Measurements from ENCODE around the gene CCL25. TPM values are rescaled to one million over a fixed set of nuclear protein-coding genes. Genes with fewer than 3 reads are reported as not detected.

Gene CCL25
- polyA plus RNA-seq, 1 of the 3 experiments (the other 2 are of a cell fraction): not detected

DNA sequence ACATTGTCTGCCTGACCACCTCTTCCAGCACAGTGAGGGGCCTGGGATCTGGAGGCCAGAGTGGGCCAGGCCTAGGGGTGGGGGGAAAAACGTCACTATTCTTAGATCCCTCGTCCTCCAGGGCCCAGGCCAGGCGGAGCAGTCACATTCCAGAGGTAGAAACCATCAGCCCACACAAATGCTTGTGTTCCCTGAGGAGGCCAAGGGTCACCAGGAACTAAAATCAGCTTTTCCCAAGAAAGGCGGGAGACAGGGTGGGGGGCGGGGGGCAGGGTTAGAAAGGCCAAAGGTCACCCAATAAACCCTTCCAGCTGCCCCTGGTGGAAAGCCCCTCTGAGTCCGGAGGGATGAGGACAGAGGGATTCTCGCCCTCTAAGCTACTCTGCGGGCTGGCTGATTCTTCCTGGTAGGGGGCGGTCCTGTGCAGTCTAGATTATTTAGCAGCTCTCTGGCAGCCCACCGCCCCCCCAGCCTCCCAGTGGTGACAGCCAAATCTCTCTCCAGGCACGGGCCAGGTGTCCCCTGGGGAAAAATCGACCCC, 23.5 kb upstream of the CCL25 start:
- no peak overlapping the region for H2AFZ ChIP-seq (ENCODE audit: low read depth)
- TF ChIP-seq FOXM1 (IDR thresholded peaks at IDR 0.05; ENCODE audit: low read depth): no peak
- no peak for TF ChIP-seq YY1 (IDR thresholded peaks at IDR 0.05; ENCODE audit: low read depth)
- TF ChIP-seq, protein P1, sequence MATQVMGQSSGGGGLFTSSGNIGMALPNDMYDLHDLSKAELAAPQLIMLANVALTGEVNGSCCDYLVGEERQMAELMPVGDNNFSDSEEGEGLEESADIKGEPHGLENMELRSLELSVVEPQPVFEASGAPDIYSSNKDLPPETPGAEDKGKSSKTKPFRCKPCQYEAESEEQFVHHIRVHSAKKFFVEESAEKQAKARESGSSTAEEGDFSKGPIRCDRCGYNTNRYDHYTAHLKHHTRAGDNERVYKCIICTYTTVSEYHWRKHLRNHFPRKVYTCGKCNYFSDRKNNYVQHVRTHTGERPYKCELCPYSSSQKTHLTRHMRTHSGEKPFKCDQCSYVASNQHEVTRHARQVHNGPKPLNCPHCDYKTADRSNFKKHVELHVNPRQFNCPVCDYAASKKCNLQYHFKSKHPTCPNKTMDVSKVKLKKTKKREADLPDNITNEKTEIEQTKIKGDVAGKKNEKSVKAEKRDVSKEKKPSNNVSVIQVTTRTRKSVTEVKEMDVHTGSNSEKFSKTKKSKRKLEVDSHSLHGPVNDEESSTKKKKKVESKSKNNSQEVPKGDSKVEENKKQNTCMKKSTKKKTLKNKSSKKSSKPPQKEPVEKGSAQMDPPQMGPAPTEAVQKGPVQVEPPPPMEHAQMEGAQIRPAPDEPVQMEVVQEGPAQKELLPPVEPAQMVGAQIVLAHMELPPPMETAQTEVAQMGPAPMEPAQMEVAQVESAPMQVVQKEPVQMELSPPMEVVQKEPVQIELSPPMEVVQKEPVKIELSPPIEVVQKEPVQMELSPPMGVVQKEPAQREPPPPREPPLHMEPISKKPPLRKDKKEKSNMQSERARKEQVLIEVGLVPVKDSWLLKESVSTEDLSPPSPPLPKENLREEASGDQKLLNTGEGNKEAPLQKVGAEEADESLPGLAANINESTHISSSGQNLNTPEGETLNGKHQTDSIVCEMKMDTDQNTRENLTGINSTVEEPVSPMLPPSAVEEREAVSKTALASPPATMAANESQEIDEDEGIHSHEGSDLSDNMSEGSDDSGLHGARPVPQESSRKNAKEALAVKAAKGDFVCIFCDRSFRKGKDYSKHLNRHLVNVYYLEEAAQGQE (IDR thresholded peaks at IDR 0.05; ENCODE audit: low read depth, low read length): no peak
- TF ChIP-seq NFIC (IDR thresholded peaks at IDR 0.05; ENCODE audit: borderline replicate concordance): no peak
- TF ChIP-seq FOXJ3 (CRISPR knock-in tag; IDR thresholded peaks at IDR 0.05): no peak
- H3K36me3 ChIP-seq (replicated peaks in 1 of 2; ENCODE audit: control insufficient read depth in 1 of 2, insufficient read depth in 2 of 2, low read length in 1 of 2): no peaks in the 10 kb centered on the region
- H3F3A ChIP-seq (replicated peaks; ENCODE audit: insufficient read depth): no peaks in the 10 kb centered on the region
- H3K4me3 ChIP-seq (ENCODE audit: low read depth in 2 of 2, low read length in 1 of 2): no peak overlapping the region
- H3K9me3 ChIP-seq: no peaks in the 10 kb centered on the region
- H4K20me1 ChIP-seq (ENCODE audit: insufficient read depth): no peaks in the 10 kb centered on the region
- no peaks in the 10 kb centered on the region for H3K79me2 ChIP-seq (ENCODE audit: insufficient read depth)
- H3K9ac ChIP-seq: no peak overlapping the region
- DNase-seq: no peak
- POLR2A ChIA-PET: no interaction called here
- CTCF ChIA-PET: interaction anchor here (0.6 to 3.0 kb wide), 3 partner anchors 17 to 27 kb away, joined by 4 to 9 read pairs (median 5); no protein-coding TSS in a partner anchor
- no peaks in the 10 kb centered on the region for H3K9me2 ChIP-seq
- H3K4me2 ChIP-seq: no peak overlapping the region
- H3K27ac ChIP-seq (ENCODE audit: low read depth in 2 of 2, low read length in 1 of 2): no peak overlapping the region
- WGBS (ENCODE audit: low lambda C conversion rate): 46% methylated on average over 6 of the region's 12 CpGs
- no peaks in the 10 kb centered on the region for H3K27me3 ChIP-seq (ENCODE audit: insufficient read depth)
- no peaks in the 10 kb centered on the region for H3K4me1 ChIP-seq (ENCODE audit: control insufficient read depth in 1 of 2, insufficient read depth in 2 of 2, low read depth in 1 of 2, low read length in 1 of 2)

DNA sequence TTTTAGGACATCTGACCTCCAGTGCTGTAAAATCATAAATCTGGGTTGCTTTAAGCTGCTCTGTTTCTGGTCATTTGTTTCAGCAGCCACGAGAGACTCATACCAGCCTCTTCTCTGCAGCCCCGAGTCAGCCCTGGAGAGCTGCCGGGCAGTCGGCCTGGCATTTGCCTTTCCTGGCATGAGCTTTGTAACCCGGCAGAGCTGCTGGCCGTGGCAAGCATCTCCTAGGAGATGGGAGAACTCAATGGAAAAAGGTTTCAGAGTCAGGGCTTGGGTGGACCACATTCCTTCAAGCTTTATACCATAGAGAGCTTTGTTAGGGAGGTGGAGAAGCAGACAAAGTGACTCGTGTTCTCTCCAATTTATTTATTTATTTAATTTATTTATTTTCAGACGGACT, 21.6 kb upstream of the CCL25 start:
- WGBS (ENCODE audit: low lambda C conversion rate): 81% methylated on average over 8 of the region's 8 CpGs
- 0 out of 2 replicates have a peak, but pooled peaks cover under 1% of the 10 kb centered on the region for H3K27me3 ChIP-seq (ENCODE audit: insufficient read depth)
- H3K4me3 ChIP-seq (ENCODE audit: low read depth in 2 of 2, low read length in 1 of 2): no peak overlapping the region
- H2AFZ ChIP-seq (ENCODE audit: low read depth): no peak overlapping the region
- H3K4me1 ChIP-seq (ENCODE audit: control insufficient read depth in 1 of 2, insufficient read depth in 2 of 2, low read depth in 1 of 2, low read length in 1 of 2): no peaks in the 10 kb centered on the region
- no peak for DNase-seq
- H3K9me2 ChIP-seq: no peaks in the 10 kb centered on the region
- ChIA-PET CTCF (interaction anchor here (1.0 to 3.0 kb wide), 3 partner anchors 11 to 60 kb away, joined by 3 to 9 read pairs (median 4); no protein-coding TSS in a partner anchor), POLR2A (no interaction called here)
- no peaks in the 10 kb centered on the region for H4K20me1 ChIP-seq (ENCODE audit: insufficient read depth)
- no peaks in the 10 kb centered on the region for H3F3A ChIP-seq (replicated peaks; ENCODE audit: insufficient read depth)
- no peaks in the 10 kb centered on the region for H3K79me2 ChIP-seq (ENCODE audit: insufficient read depth)
- H3K4me2 ChIP-seq: no peak overlapping the region
- no peaks in the 10 kb centered on the region for H3K36me3 ChIP-seq (replicated peaks in 1 of 2; ENCODE audit: control insufficient read depth in 1 of 2, insufficient read depth in 2 of 2, low read length in 1 of 2)
- no peak overlapping the region for H3K27ac ChIP-seq (ENCODE audit: low read depth in 2 of 2, low read length in 1 of 2)
- no peak overlapping the region for H3K9ac ChIP-seq
- no peaks in the 10 kb centered on the region for H3K9me3 ChIP-seq
- TF ChIP-seq RXRA (IDR thresholded peaks at IDR 0.05; ENCODE audit: borderline replicate concordance, low read depth) (no peak), RAD21 (IDR thresholded peaks at IDR 0.05; ENCODE audit: low read length) (no peak), EP300 (IDR thresholded peaks at IDR 0.05; ENCODE audit: borderline replicate concordance in 1 of 2, low read depth in 1 of 2, low read length in 1 of 2) (no peak), FOSL2 (IDR thresholded peaks at IDR 0.05; ENCODE audit: borderline replicate concordance, low read depth) (no peak), MXI1 (IDR thresholded peaks at IDR 0.05; ENCODE audit: low read depth, low read length) (no peak), POLR2AphosphoS5 (IDR thresholded peaks at IDR 0.05; ENCODE audit: low read depth, low read length) (no peak), FOXJ3 (CRISPR knock-in tag; IDR thresholded peaks at IDR 0.05) (no peak), TAF1 (IDR thresholded peaks at IDR 0.05; ENCODE audit: borderline replicate concordance, low read depth, low read length) (no peak), EZH2phosphoT487 (IDR thresholded peaks at IDR 0.05; ENCODE audit: borderline replicate concordance, low read depth) (no peak), YY1 (IDR thresholded peaks at IDR 0.05; ENCODE audit: low read depth) (no peak)
- TF ChIP-seq, protein P2, sequence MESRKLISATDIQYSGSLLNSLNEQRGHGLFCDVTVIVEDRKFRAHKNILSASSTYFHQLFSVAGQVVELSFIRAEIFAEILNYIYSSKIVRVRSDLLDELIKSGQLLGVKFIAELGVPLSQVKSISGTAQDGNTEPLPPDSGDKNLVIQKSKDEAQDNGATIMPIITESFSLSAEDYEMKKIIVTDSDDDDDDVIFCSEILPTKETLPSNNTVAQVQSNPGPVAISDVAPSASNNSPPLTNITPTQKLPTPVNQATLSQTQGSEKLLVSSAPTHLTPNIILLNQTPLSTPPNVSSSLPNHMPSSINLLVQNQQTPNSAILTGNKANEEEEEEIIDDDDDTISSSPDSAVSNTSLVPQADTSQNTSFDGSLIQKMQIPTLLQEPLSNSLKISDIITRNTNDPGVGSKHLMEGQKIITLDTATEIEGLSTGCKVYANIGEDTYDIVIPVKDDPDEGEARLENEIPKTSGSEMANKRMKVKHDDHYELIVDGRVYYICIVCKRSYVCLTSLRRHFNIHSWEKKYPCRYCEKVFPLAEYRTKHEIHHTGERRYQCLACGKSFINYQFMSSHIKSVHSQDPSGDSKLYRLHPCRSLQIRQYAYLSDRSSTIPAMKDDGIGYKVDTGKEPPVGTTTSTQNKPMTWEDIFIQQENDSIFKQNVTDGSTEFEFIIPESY (IDR thresholded peaks at IDR 0.05; ENCODE audit: borderline replicate concordance, low read depth): no peak
- TF ChIP-seq, protein P1 (IDR thresholded peaks at IDR 0.05; ENCODE audit: low read depth, low read length): no peak
- TF ChIP-seq, protein P3, sequence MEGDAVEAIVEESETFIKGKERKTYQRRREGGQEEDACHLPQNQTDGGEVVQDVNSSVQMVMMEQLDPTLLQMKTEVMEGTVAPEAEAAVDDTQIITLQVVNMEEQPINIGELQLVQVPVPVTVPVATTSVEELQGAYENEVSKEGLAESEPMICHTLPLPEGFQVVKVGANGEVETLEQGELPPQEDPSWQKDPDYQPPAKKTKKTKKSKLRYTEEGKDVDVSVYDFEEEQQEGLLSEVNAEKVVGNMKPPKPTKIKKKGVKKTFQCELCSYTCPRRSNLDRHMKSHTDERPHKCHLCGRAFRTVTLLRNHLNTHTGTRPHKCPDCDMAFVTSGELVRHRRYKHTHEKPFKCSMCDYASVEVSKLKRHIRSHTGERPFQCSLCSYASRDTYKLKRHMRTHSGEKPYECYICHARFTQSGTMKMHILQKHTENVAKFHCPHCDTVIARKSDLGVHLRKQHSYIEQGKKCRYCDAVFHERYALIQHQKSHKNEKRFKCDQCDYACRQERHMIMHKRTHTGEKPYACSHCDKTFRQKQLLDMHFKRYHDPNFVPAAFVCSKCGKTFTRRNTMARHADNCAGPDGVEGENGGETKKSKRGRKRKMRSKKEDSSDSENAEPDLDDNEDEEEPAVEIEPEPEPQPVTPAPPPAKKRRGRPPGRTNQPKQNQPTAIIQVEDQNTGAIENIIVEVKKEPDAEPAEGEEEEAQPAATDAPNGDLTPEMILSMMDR (IDR thresholded peaks at IDR 0.05): no peak

Data from SK-N-SH (cell line).